OCI-M1 (cell line): ENCODE results near the gene RAB44.
"Not testable (repeated sequence)": the region's sequence is repeated elsewhere in the genome, so short reads cannot be mapped to it uniquely, and the experiment has no call there.

Experiments
- DNase-seq: peaks from one replicate; lab custom pipeline; 2025; lab: John Stamatoyannopoulos, UW

RAB44 gene

GRCh38 chr6:36697481-36697903 is at the start of gene RAB44:
RAB44 (plus strand) TSS chr6:36697826; CDS start chr6:36704236, 6,410 bp downstream.
- DNase-seq, result no peak

GRCh38 chr6:36649086-36649485 is 48.5 kb upstream of the RAB44 start:
- DNase-seq, result no peak

GRCh38 chr6:36649701-36650484 is 47.7 kb upstream of the RAB44 start:
- DNase-seq, result peak; percentile 36

GRCh38 chr6:36650848-36651478 is 46.7 kb upstream of the RAB44 start:
- peak; percentile 65 for DNase-seq

DNA sequence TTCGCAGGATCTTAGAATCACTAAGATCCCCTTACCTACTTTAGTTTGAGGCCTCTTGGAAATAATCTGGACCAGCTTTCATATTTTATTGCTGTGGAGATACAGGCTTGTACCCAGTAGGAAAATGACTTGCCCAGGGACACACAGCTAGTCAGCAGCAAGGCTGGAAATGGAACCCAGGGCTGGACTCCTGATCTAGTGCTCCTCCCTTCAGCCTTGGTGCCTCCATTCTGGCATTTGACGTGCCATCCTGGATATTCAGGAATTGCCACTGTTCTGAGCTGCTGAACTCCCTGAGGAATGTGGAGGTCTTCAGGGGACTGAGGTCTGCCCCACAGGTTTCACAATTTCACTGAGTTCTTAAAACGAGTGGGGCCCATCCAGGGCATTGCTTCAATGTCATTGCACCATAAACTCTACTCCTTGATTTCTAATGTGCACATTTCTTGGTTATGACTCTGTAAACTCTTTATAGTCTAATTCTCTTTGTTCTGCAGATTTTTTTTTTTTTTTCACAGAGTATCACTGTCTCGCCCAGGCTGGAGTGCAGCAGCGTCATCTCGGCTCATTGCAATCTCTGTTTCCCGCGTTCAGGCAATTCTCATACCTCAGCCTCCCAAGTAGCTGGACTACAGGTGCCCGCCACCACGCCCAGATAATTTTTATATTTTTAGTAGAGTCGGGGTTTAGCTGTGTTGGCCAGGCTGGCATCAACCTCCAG is 45.8 kb upstream of the RAB44 start:
- no peak for DNase-seq

- DNase-seq, result not testable (repeated sequence)
Observed at GRCh38 chr6:36654469-36654868, 43.2 kb upstream of the RAB44 start.

- DNase-seq, result no peak
Observed at GRCh38 chr6:36655085-36655724, 42.4 kb upstream of the RAB44 start.

- no peak for DNase-seq
Observed at GRCh38 chr6:36656441-36656840, 41.2 kb upstream of the RAB44 start.

GRCh38 chr6:36657271-36657670 is 40.4 kb upstream of the RAB44 start:
- no peak for DNase-seq

- no peak for DNase-seq
Observed at GRCh38 chr6:36657942-36658544, 39.6 kb upstream of the RAB44 start.

- no peak for DNase-seq
Observed at GRCh38 chr6:36659271-36659670, 38.4 kb upstream of the RAB44 start.

- no peak for DNase-seq
Observed at GRCh38 chr6:36660771-36661471, 36.7 kb upstream of the RAB44 start.

GRCh38 chr6:36662380-36662779 is 35.2 kb upstream of the RAB44 start:
- no peak for DNase-seq

DNA sequence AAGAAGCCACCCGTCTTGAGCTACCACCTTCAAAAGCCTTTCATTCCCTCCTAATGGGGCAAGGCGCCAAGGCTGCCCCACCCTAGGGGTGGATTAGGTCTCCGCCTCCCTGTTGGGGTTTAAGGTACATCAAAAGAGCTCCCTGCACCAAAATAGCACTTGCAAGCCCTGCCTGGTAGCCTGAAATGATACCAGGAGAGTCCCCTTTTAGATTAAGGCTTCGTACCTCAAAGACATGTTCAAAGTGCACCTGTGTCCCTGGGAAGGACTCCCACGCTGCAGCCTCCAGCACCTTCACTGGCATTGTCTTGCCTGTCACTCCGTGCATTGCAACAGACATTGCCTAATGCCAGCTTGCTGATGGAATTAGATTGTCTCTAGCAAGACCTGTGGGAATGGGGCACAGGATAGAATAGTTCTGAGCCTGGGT is 34.8 kb upstream of the RAB44 start:
- DNase-seq, result no peak

DNA sequence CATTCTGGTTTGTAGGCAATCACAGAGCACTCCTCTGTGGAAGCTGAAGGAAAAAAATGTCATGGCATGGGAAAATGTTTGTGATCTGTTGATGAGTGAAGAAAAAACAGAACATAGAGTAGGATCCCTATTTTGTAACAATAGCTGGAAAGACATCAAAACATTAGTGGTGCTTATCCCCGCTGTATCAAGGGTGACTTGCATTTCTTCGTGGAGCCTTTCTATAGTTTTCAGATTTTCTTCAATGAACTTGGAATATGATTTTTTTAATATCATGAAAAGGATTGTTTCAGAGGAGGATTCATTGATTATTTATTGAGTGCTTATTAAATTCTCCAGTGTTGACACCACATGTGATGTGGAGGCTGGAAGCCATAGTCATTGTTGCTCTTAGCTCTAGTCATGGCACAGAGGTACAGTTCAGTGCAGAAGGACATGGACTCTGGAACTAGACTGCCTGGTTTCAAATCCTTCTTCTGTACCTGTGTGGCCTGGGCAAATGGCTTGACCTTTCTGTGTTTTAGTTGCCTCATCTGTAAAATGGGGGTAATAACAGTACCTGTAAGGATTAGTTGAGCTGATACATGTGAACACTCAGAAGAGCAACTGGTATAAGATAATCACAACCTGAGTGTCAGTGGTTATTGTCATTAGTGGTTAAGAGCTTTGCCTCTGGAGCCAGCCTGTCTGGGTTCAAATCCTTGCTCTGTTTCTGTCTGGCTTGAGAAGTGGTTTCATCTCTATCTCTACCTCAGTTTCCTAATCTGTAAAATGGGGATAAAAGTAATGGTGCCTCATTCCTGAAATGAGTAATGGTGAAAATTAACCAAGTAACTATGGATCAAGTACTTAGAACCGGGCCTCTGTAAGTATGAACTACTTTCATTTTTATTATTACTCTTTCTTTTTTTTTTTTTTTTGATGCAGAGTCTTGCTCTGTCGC is 33.9 kb upstream of the RAB44 start:
- no peak for DNase-seq

DNA sequence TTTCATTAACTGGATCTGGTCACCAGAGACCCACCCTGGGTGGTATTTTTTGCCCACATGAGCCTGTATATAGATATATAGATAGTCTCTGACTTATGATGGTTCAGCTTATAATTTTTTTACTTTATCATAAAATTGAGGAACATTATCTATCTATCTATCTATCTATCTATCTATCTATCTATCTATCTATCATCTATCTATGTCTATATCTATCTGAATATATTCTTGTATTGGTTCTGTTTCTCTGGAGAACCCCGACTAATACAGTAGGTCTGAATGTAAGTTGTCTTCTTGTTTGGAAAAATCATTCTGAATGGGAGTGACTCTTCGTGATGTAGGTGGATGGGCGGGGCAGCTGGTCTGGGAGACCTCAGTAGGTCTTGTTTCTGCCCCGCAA is 32.4 kb upstream of the RAB44 start:
- DNase-seq, result no peak

GRCh38 chr6:36666287-36666686 is 31.3 kb upstream of the RAB44 start:
- no peak for DNase-seq

DNA sequence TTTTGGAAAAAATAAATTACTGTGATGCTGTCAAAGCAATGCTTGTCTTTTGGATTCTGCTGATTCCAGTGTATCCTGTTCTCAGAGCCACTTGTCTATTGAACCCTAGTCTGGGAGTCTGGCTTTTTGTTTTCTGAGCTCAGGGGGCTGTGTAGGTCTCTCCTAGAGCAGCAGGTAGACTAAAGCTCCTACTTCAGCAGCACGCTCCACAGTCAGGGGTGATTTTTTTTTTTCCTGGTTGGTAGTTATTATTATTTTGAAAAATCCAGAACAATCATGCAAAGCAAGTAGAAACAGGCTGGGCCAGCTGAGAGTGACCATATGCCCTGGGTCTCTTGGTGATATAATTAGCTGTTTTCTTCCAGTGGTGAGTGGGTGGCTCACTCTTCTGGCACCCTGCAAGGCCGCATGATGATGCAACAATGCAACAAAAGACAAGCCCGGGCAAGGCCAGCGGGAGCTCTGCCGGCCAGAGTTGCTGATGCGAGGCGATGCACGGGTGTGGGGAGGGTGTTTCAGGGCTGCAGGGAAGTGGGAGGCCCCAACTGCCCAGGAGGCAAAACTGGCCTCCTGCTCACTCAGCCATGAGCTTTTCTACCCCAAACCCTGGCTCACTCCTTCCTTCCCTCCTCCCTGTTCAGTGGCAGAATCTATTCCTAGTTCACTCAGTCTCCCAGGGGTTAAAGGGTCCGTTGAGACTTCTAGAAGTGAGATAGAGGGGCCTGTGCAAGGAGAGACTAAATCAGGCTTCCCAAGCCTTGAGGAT is 30.6 kb upstream of the RAB44 start:
- peak; percentile 79 for DNase-seq

DNA sequence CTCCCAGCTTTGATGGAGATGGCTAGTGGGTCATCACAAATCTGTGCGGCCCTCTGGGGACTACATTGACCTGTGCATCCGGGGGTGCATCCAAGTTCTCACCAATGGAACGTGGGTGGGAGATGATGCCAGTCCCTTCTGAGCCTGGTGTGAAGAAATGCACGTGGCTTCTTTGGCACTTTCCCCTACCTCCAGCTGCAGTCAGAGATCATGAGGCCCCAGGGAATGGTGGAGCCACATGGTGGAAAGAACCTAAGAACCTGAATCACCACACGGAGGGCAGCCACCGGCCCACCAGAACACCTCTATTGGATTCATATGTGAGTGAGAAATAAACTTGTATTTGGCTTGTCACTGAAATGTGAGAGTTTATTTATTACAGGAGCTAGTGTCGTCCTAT is 29.0 kb upstream of the RAB44 start:
- DNase-seq, result no peak
